Epithelial cell of esophagus (primary cell): ENCODE results near the gene SEH1L.

Source experiments
- DNase-seq: peaks from one replicate; pipeline ENCODE4 v3.0.0; 2010; ENCODE audit warnings: low read depth
- H3K4me3 ChIP-seq: 2 replicates; pipeline ENCODE4 v1.5.1; 2011; ENCODE audit warnings: mild to moderate bottlenecking, low read length, control low read depth
- TF ChIP-seq, protein P1 (sequence below): IDR thresholded peaks from 2 replicates; pipeline ENCODE4 v1.5.1; 2011; ENCODE audit warnings: low read depth, mild to moderate bottlenecking, low read length, control low read depth, inconsistent platforms; ENCODE audit not compliant: insufficient read depth; ENCODE audit errors: missing control alignments

The SEH1L gene

GRCh38 chr18:12943215-12943614 lies 4.6 kb upstream of the SEH1L start:
- no peak overlapping the region for H3K4me3 ChIP-seq
- TF ChIP-seq, protein P1, sequence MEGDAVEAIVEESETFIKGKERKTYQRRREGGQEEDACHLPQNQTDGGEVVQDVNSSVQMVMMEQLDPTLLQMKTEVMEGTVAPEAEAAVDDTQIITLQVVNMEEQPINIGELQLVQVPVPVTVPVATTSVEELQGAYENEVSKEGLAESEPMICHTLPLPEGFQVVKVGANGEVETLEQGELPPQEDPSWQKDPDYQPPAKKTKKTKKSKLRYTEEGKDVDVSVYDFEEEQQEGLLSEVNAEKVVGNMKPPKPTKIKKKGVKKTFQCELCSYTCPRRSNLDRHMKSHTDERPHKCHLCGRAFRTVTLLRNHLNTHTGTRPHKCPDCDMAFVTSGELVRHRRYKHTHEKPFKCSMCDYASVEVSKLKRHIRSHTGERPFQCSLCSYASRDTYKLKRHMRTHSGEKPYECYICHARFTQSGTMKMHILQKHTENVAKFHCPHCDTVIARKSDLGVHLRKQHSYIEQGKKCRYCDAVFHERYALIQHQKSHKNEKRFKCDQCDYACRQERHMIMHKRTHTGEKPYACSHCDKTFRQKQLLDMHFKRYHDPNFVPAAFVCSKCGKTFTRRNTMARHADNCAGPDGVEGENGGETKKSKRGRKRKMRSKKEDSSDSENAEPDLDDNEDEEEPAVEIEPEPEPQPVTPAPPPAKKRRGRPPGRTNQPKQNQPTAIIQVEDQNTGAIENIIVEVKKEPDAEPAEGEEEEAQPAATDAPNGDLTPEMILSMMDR = no peak
- DNase-seq = no peak

- no peak for DNase-seq
- TF ChIP-seq, protein P1 = no peak
- no peak overlapping the region for H3K4me3 ChIP-seq
Observed at GRCh38 chr18:12944709-12945108, 3.1 kb upstream of the SEH1L start.

- TF ChIP-seq, protein P1 = peak; percentile 5
- DNase-seq = peak; percentile 40
- H3K4me3 ChIP-seq = peak overlapping the region; percentile 71
Observed at GRCh38 chr18:12946549-12947284, 1.1 kb upstream of the SEH1L start.

- H3K4me3 ChIP-seq = peak overlapping the region; percentile 55
- TF ChIP-seq, protein P1 = no peak
- DNase-seq = peak; percentile 94
Observed at GRCh38 chr18:12948050-12948804, 416 bp downstream of the SEH1L start.

GRCh38 chr18:12958478-12958877 lies 10.7 kb downstream of the SEH1L start:
- H3K4me3 ChIP-seq = no peak overlapping the region
- TF ChIP-seq, protein P1 = no peak
- no peak for DNase-seq

DNA sequence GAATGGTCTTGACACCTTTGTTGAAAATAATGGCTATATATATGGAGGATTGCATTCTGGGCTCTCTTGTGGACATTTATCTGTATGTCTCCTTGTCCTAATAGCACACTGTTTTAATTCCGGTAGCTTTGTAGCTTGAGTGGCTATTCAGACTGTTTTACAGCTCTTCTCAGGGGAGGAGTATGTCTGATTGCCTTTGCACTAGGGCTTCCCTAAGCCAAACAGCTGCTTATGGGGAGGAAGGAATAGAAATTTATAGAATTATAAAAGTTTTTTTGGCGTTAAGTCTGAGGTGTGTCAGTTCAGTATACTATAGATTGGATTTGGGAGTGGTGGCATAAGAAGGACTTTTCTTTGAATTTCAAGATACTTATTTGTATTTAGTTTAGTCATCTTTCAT lies 12.6 kb downstream of the SEH1L start:
- no peak overlapping the region for H3K4me3 ChIP-seq
- DNase-seq = no peak
- TF ChIP-seq, protein P1 = no peak
